NB4 (cell line): ENCODE data around the gene DLG2.

Experiments
- MAX ChIP-seq: IDR thresholded peaks from 2 replicates; pipeline ENCODE4 v1.6.1; 2011; ENCODE audit warnings: low read depth, low read length
- POLR2A ChIP-seq: IDR thresholded peaks from 2 replicates; pipeline ENCODE4 v1.6.1; 2011; ENCODE audit warnings: mild to moderate bottlenecking; ENCODE audit not compliant: insufficient read length; ENCODE audit errors: extremely low read depth

GRCh38 chr11:85647078-85647477 lies 19.9 kb upstream of the DLG2 start:
- TF ChIP-seq POLR2A (no peak), MAX (no peak)
